HG03066 (cell line): ENCODE measurements around the gene DLGAP1.
A peak's percentile ranks its signal among the peaks of the same experiment; 100 is the strongest.

ENCODE experiments used
- ATAC-seq: cut with Tn5 transposase; IDR thresholded peaks from one replicate; pipeline ENCODE4 v1.9.1; 2021; ENCODE audit warnings: low read depth; ENCODE audit not compliant: unreplicated experiment

Gene DLGAP1

GRCh38 chr18:3529077-3529476 lies 926.0 kb downstream of the DLGAP1 start:
- ATAC-seq = no peak

GRCh38 chr18:3528231-3528630 lies 926.9 kb downstream of the DLGAP1 start:
- no peak for ATAC-seq

GRCh38 chr18:3526421-3527354 lies 928.4 kb downstream of the DLGAP1 start:
- no peak for ATAC-seq

GRCh38 chr18:3525870-3526420 lies 929.2 kb downstream of the DLGAP1 start:
- peak; percentile 73 for ATAC-seq

GRCh38 chr18:3524706-3525105 lies 930.4 kb downstream of the DLGAP1 start:
- ATAC-seq = no peak

GRCh38 chr18:3520230-3521085 lies 934.6 kb downstream of the DLGAP1 start:
- no peak for ATAC-seq

- no peak for ATAC-seq
Measured at GRCh38 chr18:3514312-3515216, 940.5 kb downstream of the DLGAP1 start.

- ATAC-seq = no peak
Measured at GRCh38 chr18:3513481-3513880, 941.6 kb downstream of the DLGAP1 start.

GRCh38 chr18:3511980-3512379 lies 943.1 kb downstream of the DLGAP1 start:
- no peak for ATAC-seq

GRCh38 chr18:3510896-3511295 lies 944.2 kb downstream of the DLGAP1 start:
- ATAC-seq = no peak

GRCh38 chr18:3510024-3510423 lies 945.1 kb downstream of the DLGAP1 start:
- ATAC-seq = no peak

GRCh38 chr18:3508576-3509549 lies 946.2 kb downstream of the DLGAP1 start:
- ATAC-seq = no peak

GRCh38 chr18:3504637-3505036 lies 950.5 kb downstream of the DLGAP1 start:
- no peak for ATAC-seq

- ATAC-seq = no peak
Measured at GRCh38 chr18:3502650-3503049, 952.5 kb downstream of the DLGAP1 start.

- no peak for ATAC-seq
Measured at GRCh38 chr18:3500016-3500415, 955.1 kb downstream of the DLGAP1 start.

- no peak for ATAC-seq
Measured at GRCh38 chr18:3499501-3499900, 955.6 kb downstream of the DLGAP1 start.

- ATAC-seq = no peak
Measured at GRCh38 chr18:3498698-3499471, 956.2 kb downstream of the DLGAP1 start.
